Heart left ventricle (tissue), 16 donors: ENCODE measurements around the gene PCSK5. TPM values are rescaled to one million over a fixed set of nuclear protein-coding genes. Genes with fewer than 3 reads are reported as not detected.

Experiments
- ATAC-seq, 4 donors: fragments of 200-7000 bp; cut with Tn5 transposase; one replicate each; pipeline ENCODE4 v1.9.1; 2020 to 2022; ENCODE audit warnings: moderate library complexity in 4 of 4, mild to moderate bottlenecking in 3 of 4, moderate number of reproducible peaks in 1 of 4
- DNase-seq, 5 donors: peaks; one replicate each; pipeline ENCODE4 v3.0.0-alpha.2; 2020
- H3K27ac ChIP-seq, 12 donors: fragments of 200-600 bp; sonication (generic) in 4 of 12; one replicate each; pipeline versions ENCODE4 v1.5.0 to v1.8.0; 2016 to 2022; ENCODE audit warnings: mild to moderate bottlenecking in 2 of 12
- H3K27me3 ChIP-seq, 9 donors: fragments of 200-600 bp; sonication (generic) in 2 of 9; one replicate each; pipeline versions ENCODE4 v1.5.1 to v1.8.0; 2016 to 2022; ENCODE audit warnings: mild to moderate bottlenecking in 3 of 9
- H3K36me3 ChIP-seq, 9 donors: fragments of 200-600 bp; sonication (generic) in 2 of 9; one replicate each; pipeline versions ENCODE4 v1.5.0 to v1.8.0; 2018 to 2022; ENCODE audit warnings: mild to moderate bottlenecking in 2 of 9
- H3K4me1 ChIP-seq, 12 donors: fragments of 200-600 bp; sonication (generic) in 4 of 12; one replicate each; pipeline versions ENCODE4 v1.5.0 to v1.8.0; 2016 to 2022; ENCODE audit warnings: mild to moderate bottlenecking in 3 of 12
- H3K4me3 ChIP-seq, 12 donors: fragments of 200-600 bp; sonication (generic) in 4 of 12; one replicate each; pipeline versions ENCODE4 v1.5.0 to v1.8.0; 2017 to 2022; ENCODE audit warnings: mild to moderate bottlenecking in 9 of 12, moderate library complexity in 4 of 12
- H3K9me3 ChIP-seq, 12 donors: fragments of 200-600 bp; sonication (generic) in 4 of 12; one replicate each; pipeline versions ENCODE4 v1.5.0 to v1.8.0; 2016 to 2022; ENCODE audit warnings: mild to moderate bottlenecking in 1 of 12
- POLR2A ChIP-seq, 2 donors: fragments of 450-650 bp; IDR thresholded peaks; one replicate each; pipeline ENCODE4 v1.6.1; 2017; ENCODE audit warnings: antibody characterized with exemption in 2 of 2, mild to moderate bottlenecking in 2 of 2, moderate library complexity in 2 of 2
- WGBS, 4 donors: extraction: QIAGEN DNeasy Blood & Tissue Kit in 2 of 4; methylation state at CpG; one replicate each; pipeline versions ENCODE4 v1.1.5 to v1.1.7; 2013 to 2018; 5-methylcytosine and 5-hydroxymethylcytosine counted together
- intact Hi-C, 10 donors: fragments of 100-400 bp; cut with DNase I; formaldehyde crosslinking; loops; one replicate each; pipeline versions ENCODE4 v1.11.1 to v1.14.2; 2022
- polyA plus RNA-seq, 2 donors: library from polyadenylated mRNA; stranded (reverse); fragments of 200-250 nt; gene quantifications; one replicate each; pipeline ENCODE4 v1.2.3, GENCODE V29; 2013
- total RNA-seq, 9 donors: library from RNA; depleted of rRNA in 2 of 9; stranded (reverse); fragments of >200 nt in 2 of 9; fragmentation: NEBNext Ultra II Directional in 3 of 9; extraction: Animal tissue kit (Norgen Biotek cat#: 25700) in 3 of 9; gene quantifications; one replicate each; pipeline versions ENCODE4 v1.1.0 to v1.2.4, GENCODE V29; 2016 to 2023
- TF ChIP-seq, protein P1 (sequence below), 12 donors: fragments of 200-600 bp; sonication (generic) in 4 of 12; IDR thresholded peaks; one replicate each; pipeline versions ENCODE4 v1.5.0 to v1.8.0; 2018 to 2022; ENCODE audit warnings: antibody characterized with exemption in 12 of 12, mild to moderate bottlenecking in 5 of 12
- donor health status: ischemic (EF 13 %, LVEDD 7.1; RV severe dilation, severe dysfunction).
- donor health status: healthy with polysubstance abuse.
- donor health status: DM: no; HTN: yes; CAD: no.
- donor health status: DM: no; HTN: no; CAD: no.
- donor health status: ischemic (EF 25% LVEDD 6.9; RV normal size, moderate dysfunction).
- donor health status: ischemic (EF 25% LVEDD 5.7; RV mildly dilated, moderate dysfunction).
- donor health status: healthy.
- donor health status: DM: yes; HTN: yes; CAD: no.
- donor health status: ischemic (EF 35%, LVEDD 5.7; RV mildly dilated, moderate dysfunction).
- donor health status: nonischemic (EF 11% LVEDD 7.7; RV severe dilation, severe dysfunction).
- donor health status: DM: yes; HTN: yes; CAD: no.
- donor health status: PGD.
- donor health status: ischemic (EF 29% LVEDD 5.4; RV normal size, mild dysfunction).
- donor health status: nonischemic (EF 23%, LVEDD 6.1; RV moderate dilation, normal function).

Gene PCSK5
- total and polyA plus RNA-seq, 11 donors = 1.3 to 13.6 (median 5.9) TPM

DNA sequence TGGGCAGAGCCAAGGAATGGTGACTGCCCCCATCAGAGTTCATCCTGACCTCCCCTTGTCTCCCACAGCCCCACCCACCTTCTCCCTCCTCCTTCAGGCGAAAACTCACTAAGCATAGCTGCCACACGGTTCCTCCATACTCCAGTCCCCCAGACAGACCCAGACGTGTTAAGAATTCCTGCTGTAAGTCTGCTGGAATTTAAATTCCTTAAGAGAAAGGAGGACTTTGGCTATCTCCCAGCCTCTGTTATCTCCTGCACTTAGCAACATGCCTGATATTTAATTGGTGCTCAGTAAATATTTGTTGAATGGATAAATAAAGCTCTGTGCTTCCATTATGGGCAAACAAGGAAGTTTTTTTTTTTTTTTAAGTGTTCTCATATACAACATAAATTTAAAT lies 290.1 kb downstream of the PCSK5 start:
- no peak overlapping the region for H3K27ac ChIP-seq
- WGBS, 4 donors = 48 to 67% (median 55%) methylated on average over 3 of the region's 3 CpGs
- intact Hi-C loops = loop anchor here in 1 of 10 donors (10.0 kb wide), 1 partner anchor 64 kb away; no protein-coding TSS in a partner anchor
- no peak overlapping the region for H3K4me3 ChIP-seq
- peaks cover 0 to 61% (median 14%) of the 10 kb centered on the region in 9 donors for H3K36me3 ChIP-seq
- H3K4me1 ChIP-seq = peaks cover 0 to 8% (median 0%) of the 10 kb centered on the region in 12 donors
- no peak for TF ChIP-seq POLR2A (IDR thresholded peaks at IDR 0.05)
- TF ChIP-seq, protein P1, sequence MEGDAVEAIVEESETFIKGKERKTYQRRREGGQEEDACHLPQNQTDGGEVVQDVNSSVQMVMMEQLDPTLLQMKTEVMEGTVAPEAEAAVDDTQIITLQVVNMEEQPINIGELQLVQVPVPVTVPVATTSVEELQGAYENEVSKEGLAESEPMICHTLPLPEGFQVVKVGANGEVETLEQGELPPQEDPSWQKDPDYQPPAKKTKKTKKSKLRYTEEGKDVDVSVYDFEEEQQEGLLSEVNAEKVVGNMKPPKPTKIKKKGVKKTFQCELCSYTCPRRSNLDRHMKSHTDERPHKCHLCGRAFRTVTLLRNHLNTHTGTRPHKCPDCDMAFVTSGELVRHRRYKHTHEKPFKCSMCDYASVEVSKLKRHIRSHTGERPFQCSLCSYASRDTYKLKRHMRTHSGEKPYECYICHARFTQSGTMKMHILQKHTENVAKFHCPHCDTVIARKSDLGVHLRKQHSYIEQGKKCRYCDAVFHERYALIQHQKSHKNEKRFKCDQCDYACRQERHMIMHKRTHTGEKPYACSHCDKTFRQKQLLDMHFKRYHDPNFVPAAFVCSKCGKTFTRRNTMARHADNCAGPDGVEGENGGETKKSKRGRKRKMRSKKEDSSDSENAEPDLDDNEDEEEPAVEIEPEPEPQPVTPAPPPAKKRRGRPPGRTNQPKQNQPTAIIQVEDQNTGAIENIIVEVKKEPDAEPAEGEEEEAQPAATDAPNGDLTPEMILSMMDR (IDR thresholded peaks at IDR 0.05) = no peak
- no peaks in the 10 kb centered on the region for H3K27me3 ChIP-seq
- DNase-seq (no peak), ATAC-seq (no peak)
- H3K9me3 ChIP-seq = no peaks in the 10 kb centered on the region

DNA sequence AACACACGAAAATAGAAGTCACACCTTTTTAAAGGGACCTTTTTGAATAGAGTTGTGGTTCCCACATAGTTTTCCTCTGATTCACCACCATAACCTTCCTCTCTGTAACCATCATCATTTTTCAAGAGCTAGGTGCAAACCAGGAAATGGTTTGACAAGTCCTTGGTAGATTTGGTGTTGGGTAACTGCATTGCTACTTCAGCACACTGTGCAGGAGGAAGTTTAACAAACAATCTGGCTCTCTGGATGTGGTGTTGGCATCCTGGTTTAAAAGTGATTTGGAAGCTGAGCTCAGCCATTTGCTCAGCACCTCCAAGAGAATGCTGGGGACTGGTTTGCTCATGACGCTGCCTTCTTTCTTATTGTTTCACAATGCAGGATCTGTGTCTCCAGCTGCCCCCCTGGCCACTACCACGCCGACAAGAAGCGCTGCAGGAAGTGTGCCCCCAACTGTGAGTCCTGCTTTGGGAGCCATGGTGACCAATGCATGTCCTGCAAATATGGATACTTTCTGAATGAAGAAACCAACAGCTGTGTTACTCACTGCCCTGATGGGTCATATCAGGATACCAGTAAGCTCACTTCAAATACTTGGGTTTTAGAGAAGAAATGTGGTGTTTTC lies 290.7 kb downstream of the PCSK5 start:
- Histone ChIP-seq H3K27me3 (no peaks in the 10 kb centered on the region), H3K4me3 (no peak overlapping the region), H3K4me1 (peaks cover 0 to 8% (median 0%) of the 10 kb centered on the region in 12 donors), H3K27ac (no peak overlapping the region), H3K36me3 (peaks cover 0 to 58% (median 14%) of the 10 kb centered on the region in 9 donors), H3K9me3 (no peaks in the 10 kb centered on the region)
- 89 to 97% (median 92%) methylated on average over 5 of the region's 5 CpGs for WGBS, 4 donors
- DNase-seq = no peak
- ATAC-seq = no peak
- intact Hi-C loops = loop anchor here in 1 of 10 donors (10.0 kb wide), 1 partner anchor 64 kb away; no protein-coding TSS in a partner anchor
- TF ChIP-seq, protein P1 (IDR thresholded peaks at IDR 0.05) = no peak
- no peak for TF ChIP-seq POLR2A (IDR thresholded peaks at IDR 0.05)

DNA sequence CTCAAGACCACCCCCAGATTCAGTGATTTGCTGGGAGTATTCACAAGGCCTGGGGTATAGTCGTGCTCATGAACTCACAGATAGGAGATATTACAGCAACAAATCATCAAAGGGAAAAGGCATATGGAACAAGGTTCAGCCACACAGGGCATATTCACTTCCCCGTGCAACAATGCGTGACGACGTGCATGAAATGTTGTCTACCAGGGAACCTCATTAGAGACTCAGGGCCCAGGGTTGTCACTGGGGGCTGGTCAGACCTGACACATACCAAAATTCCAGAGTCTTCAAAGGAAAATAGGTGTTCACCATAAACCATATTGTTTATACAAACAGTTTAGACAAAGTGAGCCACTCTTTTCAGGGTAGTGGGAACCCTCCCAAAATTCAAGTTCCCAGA lies 291.3 kb downstream of the PCSK5 start:
- Histone ChIP-seq H3K9me3 (no peaks in the 10 kb centered on the region), H3K27ac (no peak overlapping the region), H3K36me3 (peaks cover 0 to 58% (median 14%) of the 10 kb centered on the region in 9 donors), H3K4me3 (no peak overlapping the region), H3K27me3 (no peaks in the 10 kb centered on the region), H3K4me1 (peaks cover 0 to 8% (median 0%) of the 10 kb centered on the region in 12 donors)
- WGBS, 4 donors = 96 to 100% (median 98%) methylated on average over 5 of the region's 5 CpGs
- no peak for ATAC-seq
- DNase-seq = no peak
- intact Hi-C loops = loop anchor here in 1 of 10 donors (10.0 kb wide), 1 partner anchor 63 kb away; no protein-coding TSS in a partner anchor
- no peak for TF ChIP-seq POLR2A (IDR thresholded peaks at IDR 0.05)
- TF ChIP-seq, protein P1 (IDR thresholded peaks at IDR 0.05) = no peak

DNA sequence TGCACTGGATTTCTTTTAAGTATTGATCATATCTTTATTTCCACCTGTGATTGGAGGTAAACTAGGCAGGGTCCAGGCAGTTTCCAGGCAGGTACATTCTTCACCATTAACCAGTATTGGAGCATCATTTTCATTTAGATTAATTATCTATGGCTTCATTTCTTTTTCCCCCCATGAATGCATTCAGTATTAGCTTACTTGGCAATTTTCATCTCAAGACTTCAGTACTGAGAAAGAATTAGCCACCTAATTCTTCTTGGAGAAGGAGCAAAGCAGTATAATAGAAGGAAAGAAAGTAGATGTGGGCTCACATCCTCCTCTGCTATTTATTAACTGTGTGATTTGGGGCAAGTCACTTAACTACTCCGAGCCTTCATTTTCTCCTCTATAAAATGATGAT lies 295.0 kb downstream of the PCSK5 start:
- TF ChIP-seq, protein P1 (IDR thresholded peaks at IDR 0.05) = no peak
- TF ChIP-seq POLR2A (IDR thresholded peaks at IDR 0.05) = no peak
- Histone ChIP-seq H3K27me3 (no peaks in the 10 kb centered on the region), H3K36me3 (peaks cover 0 to 72% (median 14%) of the 10 kb centered on the region in 9 donors), H3K4me3 (no peak overlapping the region), H3K27ac (no peak overlapping the region), H3K9me3 (no peaks in the 10 kb centered on the region), H3K4me1 (peaks cover 0 to 5% (median 0%) of the 10 kb centered on the region in 12 donors)
- 95 to 98% (median 96%) methylated on average over 1 of the region's 1 CpG for WGBS, 4 donors
- intact Hi-C loops = loop anchor here in 1 of 10 donors (10.0 kb wide), 1 partner anchor 59 kb away; no protein-coding TSS in a partner anchor
- no peak for ATAC-seq
- no peak for DNase-seq
